HG03095 (cell line): Measurements from ENCODE around the gene STAM2.
"Not testable (repeated sequence)": the region's sequence is repeated elsewhere in the genome, so short reads cannot be mapped to it uniquely, and the experiment has no call there.

ENCODE experiments used
- ATAC-seq: cut with Tn5 transposase; IDR thresholded peaks from one replicate; pipeline ENCODE4 v1.9.1; 2021; ENCODE audit warnings: moderate library complexity; ENCODE audit not compliant: unreplicated experiment

Gene STAM2

DNA sequence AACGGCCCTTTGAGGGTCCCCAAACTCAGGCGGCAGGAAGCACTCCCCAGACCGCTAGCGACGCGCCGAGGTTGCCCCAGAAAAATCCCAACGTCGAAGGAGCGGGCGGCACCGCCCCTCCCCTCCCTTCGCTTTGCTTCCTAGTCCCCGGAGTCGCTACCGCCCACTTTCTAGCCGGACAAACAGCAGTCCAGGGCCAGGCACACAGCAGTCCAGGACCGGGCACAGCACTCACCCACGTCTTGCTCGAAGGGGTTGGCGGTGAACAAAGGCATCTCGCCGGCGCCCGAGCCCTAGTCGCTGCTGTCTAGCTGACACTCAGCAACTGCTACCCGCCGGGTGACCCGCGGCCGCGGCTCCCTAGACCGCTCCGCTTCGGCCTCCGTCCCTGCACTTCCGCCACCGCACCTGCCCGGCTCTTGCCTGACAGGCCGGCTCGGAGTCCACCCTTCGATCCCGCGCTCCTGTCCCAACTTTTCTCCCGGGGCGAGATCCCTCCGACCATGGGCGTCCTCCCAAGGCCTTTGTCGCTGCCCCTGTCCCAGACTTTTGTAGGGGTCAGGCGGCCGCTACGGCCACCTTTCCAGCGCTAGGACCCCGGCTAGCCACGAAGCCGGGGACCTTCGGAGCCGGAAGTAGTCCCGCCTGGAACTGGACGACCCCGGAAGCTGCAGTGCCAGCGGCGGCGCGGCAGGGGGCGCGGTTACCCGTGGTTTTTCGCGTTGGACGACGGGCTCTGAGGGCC is at the start of gene STAM2:
Gene STAM2, minus strand, starts transcription at position 396 of the 745 bp plus-strand sequence. Its CDS starts 121 bp downstream, at position 275.
- peak; percentile 75 for ATAC-seq

DNA sequence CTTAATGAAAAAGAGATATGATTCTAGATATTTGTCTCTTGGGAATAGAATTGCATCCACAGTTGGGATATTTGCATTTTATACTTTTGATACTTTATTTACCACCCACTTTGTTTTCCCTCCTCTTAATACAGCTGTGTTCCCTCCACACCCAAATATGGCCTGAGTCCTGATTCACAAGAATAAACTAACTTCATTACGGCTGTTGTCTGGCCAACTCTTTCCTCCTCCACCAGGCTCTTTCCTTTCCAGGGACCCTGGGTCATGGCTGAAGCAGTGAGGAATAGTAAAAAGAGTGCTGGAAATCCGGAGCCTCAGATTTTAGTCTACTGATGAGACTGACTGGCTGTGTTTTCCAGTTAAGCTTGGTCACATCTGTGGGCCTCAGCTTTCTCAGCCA is 48.4 kb upstream of the STAM2 start:
- no peak for ATAC-seq

DNA sequence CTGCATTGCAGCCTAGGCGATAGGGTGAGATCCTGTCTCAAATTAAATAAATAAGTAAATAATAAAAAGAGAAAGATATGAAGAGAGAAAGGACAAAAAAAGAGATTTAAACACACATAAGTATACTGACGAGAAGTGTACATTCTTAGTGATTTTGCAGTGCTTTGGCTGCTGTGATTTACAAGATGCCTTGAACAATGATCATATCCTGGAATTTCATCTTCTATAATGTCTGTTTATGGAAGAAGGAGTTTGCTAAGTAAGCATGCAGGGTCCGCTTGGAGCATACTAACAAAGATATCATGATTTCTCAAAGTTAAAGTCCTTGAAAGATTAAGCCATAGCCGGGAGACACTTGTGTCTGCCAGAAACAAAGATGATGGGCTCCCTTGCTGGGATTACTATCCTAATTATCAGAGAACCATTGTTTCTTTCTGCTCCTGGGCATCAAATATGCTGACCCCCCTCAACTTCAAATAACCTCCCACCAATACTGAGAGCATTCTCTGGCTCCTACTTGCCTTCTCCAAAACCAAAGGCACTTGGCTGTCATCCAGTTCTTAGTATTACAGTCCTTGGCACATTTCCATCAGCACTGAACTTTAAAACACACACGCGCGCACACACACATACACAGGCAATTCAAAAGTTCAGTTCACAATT is 47.5 kb upstream of the STAM2 start:
- ATAC-seq: no peak

DNA sequence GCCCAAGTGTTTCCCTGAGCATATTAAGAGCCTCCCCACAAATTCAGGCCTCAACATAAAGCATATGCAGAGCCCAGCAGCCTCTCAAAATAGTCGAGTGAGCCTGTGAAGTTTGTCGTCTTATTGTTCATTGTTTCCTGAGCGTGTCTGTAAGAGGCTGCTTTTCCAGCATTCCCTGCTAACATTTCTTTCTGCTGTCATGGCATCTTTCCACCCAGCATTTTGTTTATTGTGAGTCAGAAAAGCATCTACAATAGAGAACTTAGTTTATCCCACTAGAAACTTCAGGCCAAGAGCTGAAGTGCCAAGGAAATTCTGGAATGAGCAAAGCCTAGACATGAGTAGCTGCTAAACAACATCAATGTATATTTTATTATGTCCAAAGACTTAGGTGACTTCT is 46.3 kb upstream of the STAM2 start:
- ATAC-seq: no peak

DNA sequence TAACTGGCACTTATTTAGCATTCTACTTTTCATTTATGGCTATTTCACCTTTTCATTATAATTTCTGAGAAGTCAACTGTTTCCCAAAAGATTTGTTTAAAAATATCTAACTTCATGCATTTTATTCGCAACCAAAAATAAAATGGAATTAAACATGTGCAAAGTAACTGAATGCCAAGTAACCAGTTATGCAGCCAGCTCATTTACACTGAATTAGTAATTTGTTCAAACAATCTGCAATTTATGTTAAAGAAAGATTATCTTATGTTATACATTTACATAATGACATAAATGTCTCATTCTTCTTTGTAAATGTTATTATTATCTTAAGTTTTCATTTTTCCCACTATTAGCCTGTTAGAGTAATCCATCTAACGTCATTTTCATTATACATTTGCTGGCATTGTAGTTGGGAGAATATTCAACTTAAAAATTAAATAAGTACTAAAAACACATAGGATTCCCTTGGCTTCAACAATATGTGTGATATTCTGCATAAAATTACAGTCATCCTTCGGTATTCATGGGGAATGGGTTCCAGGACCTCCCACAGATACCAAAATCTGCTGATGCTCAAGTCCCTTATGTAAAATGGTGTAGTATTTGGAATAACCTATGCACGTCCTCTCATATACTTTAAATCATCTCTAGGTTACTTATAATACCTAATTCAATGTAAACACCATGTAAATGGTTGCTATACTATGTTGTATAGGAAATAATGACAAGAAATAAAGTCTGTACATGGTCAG is 43.7 kb upstream of the STAM2 start:
- no peak for ATAC-seq

DNA sequence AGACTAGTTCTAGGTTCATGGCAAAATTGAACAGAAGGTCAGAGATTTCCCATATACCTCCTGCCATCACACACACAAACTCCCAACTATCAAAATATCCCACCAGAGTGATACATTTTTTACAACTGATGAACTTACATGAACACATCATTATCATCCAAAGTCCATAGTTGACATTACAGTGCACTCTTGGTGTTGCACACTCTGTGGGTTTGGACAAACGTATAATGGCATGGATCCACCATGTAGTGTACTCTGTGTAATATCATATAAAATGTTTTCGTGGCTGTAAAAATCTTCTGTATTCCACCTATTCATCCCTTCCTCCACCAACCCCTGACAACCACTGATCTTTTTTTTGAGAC is 25.9 kb upstream of the STAM2 start:
- ATAC-seq: no peak

DNA sequence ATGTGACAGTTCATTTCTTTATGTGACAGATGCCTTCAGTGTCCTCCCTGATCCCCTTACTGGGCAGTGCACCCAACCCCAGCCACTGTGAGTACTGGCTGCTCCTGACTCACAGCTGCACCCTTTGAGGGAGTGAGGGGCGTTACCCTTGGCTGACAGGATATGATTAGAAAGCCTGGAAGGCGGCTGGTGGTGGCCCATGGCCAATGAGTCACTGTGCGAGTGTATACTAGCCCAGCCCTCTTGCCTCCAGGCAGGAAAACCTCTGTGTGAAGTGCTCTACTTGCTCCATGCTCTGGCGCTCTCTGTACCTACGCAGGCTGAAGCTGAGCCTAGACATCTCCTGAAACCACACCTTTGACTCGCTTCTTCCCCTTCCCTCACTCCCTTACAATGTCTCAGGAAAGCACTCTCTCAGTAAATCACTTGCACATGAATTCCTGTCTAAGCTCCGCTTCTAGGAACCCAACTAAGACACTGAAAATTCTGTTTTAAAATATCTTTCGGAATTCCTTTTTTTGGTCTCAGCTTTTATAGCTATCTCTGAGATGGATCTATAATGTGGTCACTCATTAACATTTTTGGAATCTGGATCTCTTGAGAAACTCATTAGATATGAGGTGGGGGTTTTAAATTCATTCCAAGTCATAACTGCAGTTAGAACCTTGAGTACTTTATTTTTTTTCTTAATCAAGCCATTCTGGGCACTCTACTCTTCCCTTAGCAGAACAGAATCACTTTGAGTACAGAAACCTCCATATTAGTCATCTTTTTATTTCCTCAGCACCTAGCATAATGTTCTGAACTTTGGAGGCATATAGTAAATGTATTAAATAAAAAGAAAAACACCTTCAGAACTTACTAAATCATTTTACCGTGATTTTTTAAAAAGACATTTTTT is 25.3 kb upstream of the STAM2 start:
- ATAC-seq: no peak

DNA sequence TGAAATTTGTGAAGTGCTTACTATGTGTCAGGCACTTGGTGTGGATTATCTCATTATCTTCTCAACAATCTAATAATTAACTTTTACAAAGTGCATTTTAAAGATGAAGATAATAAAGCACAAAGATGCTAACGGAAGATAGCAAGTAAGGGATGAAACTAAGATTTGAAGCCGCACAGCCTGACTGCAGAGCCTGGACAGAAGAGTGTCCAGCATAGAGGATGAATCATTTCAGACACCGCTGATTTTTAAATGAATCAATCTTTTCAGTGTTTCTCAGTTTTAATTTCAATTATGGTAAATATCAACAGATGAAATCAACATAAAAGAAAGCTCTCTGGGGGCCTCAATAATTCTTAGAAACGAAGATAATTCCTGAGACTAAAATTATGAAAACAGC is 24.5 kb upstream of the STAM2 start:
- ATAC-seq: no peak

DNA sequence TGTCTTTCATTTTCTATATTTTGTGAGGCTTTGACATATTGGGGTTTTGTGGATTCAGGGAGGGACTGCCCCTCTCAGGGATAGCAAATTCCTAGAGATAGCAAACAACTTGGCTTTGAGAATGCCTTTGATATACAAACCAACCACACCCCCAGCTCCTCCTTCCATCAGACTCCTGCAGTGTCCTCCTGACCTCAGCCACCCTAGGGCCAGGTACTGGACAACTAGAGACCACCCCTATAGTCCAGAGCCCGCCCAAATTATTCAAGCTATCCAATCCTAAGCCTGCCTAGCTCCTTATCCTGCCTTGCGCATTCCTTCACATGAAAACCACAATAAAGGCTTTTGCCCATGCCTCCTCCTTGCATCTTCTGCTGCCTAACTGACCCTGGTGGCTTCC is 22.9 kb upstream of the STAM2 start:
- no peak for ATAC-seq

DNA sequence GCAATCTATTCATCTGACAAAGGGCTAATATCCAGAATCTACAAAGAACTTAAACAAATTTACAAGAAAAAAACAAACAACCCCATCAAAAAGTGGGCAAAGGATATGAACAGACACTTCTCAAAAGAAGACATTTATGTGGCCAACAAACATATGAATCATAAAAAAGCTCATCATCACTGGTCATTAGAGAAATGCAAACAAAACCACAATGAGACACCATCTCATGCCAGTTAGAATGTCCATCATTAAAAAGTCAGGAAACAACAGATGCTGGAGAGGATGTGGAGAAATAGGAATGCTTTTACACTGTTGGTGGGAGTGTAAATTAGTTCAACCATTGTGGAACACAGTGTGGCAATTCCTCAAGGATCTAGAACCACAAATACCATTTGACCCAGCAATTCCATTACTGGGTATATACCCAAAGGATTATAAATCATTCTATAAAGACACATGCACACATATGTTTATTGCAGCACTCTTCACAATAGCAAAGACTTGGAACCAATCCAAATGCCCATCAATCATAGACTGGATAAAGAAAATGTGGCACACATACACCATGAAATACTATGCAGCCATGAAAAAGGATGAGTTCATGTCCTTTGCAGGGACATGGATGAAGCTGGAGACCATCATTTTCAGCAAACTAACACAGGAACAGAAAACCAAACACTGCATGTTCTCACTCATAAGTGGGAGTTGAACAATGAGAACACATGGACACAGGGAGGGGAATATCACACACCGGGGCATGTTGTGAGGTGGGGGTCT is 22.1 kb upstream of the STAM2 start:
- ATAC-seq: not testable (repeated sequence)

DNA sequence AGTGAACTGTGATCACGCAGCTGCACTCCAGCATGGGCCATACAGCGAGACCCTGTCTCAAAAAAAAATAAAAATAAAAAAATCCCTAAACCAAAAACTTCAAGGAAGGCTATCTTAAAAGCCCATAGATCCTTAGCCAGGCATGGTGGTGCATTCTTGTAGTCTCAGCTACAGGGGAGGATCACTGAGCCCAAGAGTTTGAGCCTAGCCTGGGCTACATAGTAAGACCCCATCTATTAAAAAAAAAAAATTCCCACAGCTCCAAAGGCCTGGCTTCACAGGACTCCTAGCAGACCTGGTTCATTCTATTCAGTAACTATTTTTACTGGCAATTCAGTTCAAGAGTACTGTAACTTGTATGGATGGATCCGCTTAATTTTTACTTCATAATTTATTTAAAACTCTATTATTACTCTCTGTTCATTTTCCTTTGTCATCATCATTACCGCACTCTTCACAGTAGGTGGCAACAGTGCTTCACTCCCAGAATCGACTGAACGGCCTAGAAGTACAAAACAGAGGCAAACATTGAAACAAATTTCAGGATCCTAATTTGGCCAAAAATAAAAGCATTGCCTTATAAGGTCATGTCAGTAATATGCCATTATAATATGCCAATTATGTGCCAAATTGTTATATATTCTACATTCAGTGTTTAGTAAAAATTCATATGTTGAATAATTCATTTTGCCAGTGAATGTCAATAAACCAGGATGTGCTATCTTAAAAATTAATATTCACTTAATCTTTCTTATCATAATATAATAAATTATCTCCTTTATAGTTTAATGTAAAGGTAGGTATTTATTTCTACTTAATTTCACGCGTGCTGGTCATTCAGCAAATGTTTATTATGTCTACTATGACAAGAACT is 14.3 kb upstream of the STAM2 start:
- ATAC-seq: peak; percentile 84

DNA sequence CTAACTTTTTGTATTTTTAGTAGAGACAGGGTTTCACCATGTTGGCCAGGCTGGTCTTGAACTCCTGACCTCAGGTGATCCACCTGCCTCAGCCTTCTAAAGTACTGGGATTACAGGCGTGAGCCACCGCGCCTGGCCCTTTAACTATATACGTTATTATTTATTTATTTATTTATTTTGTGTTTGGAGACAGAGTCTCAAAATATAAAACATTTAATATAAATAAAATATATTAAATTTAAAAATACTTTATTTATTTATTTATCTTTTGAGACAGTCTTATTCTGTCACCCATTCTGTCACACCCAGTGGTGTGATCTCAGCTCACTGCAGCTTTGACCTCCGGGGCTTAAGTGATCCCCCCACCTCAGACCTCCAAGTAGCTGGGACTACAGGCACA is 11.2 kb upstream of the STAM2 start:
- ATAC-seq: not testable (repeated sequence)

DNA sequence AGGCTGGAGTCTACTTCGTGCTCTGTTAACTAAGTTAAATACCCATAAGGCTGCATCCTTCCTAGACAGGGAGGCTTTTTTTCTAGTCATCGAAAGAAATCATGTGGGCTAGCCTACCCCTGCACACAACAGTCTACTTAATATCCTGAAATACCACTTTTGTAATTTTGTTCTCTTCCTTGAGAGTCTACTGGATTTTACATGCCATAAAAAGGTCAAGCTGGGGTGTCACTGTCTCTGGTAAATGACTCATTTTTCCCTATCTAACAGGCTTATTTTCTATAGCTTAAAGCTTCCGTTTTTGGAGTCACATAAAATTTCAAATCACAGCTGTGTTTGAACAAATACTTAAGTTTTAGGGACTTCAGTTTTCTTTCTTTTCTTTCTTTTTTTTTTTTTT is 10.7 kb upstream of the STAM2 start:
- ATAC-seq: no peak

DNA sequence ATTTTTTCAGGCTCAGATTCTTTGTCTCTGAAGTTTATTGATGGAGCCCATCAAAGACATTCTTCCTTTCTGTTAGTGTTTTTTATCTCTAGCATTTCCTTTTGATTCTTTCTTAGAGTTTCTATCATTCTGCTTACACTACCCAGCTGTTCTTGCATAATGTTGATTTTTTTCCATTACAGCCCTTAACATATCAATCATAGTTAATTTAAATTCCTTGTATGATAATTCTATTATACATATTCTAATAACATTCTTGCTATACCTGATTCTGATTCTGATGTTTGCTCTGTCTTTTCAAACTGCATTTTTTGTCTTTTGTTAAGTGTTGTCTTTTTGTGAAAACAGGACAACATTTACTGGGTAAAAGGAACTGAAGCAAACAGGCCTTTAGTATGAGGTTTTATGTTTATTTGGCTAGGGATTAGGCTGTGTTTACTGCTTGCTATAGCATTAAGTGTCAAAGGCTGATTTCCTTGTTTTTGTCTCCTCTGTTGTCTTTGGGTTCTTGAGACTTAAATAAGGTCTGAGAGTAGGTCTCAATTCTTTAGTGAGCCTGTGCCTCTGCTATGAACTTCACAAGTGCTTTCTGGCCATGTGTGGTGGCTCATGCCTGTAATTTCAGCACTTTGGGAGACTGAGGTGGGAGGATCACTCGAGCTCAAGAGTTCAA is 8.0 kb upstream of the STAM2 start:
- ATAC-seq: no peak

DNA sequence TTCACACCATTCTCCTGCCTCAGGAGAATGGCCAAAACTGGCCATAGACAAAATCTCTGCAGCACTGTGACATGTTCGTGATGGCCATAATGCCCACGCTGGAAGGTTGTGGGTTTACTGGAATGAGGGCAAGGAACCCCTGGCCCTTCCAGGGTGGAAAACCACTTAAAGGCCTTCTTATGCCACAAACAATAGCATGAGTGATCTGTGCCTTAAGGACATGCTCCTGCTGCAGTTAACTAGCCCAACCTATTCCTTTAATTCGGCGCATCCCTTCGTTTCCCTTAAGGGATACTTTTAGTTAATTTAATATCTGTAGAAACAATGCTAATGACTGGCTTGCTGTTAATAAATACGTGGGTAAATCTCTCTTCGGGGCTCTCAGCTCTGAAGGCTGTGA is 2.1 kb upstream of the STAM2 start:
- ATAC-seq: not testable (repeated sequence)

DNA sequence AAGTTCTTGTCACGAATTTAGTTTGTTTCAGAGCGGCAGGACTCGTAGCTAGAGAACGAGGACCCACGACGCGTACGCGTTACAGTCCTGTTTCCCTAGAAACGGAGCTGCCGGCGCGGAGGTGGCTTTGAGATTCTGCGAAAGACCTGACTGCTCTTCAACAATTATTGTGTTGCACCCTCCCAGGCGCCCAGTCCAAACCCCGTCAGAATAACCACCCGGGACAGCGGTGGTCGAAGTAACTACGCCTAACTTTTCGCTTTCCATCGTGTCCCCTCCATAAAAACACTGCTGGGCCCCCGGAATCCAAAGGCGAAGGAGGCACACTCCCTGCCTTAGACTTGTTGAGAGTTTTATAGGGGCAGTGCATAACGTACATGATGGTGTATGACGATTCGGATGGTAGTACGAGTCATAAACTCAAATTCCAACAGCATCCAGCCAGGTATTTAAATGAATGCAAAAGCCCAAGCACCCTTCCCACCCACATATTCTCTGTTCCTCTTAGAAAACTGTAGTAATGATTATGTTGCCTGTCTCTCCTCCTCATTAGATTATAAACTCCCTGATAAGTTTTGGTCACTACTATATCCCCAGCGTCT is 651 bp upstream of the STAM2 start:
- ATAC-seq: peak; percentile 11

DNA sequence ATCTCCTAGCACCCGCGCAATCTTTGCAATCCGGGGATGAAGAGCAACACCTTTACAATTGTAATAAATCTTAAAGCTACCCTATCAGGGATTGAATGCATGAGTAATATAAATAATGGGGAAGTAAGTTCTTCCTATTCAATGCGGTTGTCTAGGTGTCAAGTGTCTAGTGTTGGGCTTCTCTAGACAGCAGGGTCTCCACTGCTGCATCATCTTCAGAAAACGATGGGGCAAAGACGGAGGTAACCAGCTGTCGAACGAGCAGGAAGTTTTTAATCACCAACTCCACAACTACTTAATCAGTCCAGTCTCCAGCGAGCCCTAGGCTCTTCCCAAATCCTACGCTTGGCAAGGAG is 573 bp downstream of the STAM2 start:
- ATAC-seq: peak; percentile 25

DNA sequence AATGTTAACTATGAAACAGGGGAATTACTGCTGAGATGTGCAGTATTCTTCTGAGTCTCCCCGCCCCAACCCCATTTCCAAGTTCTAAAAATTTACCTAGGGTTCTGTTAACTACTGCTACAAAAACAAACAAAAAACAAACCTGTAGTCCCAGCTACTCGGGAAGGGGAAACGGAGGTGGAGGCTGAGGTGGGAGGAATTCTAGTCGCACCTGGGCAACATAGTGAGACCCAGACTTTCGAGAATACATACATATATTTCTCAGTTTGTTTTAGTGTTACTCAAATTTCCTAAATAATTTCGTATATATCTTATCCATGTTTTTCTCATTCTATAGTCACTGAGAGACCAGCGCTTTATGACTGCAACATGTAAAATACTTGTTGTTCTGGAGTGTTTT is 989 bp downstream of the STAM2 start:
- no peak for ATAC-seq
